Motor neuron (in vitro differentiated cells): Measurements from ENCODE around the gene ZNF438. TPM values are rescaled to one million over a fixed set of nuclear protein-coding genes. Genes with fewer than 3 reads are reported as not detected.
"Not testable (repeated sequence)": the region's sequence is repeated elsewhere in the genome, so short reads cannot be mapped to it uniquely, and the experiment has no call there.

Experiments
- ATAC-seq, 8 experiments: fragments of 200-7000 bp; cut with Tn5 transposase; replicated peaks in 6 of 8; 2 replicates each; pipeline ENCODE4 v1.8.0; 2021; ENCODE audit warnings: mild to moderate bottlenecking in 8 of 8, moderate library complexity in 8 of 8
- H3K27ac ChIP-seq, 2 donors: fragments of 250-450 bp; sonication (Bioruptor Pico); 2 replicates each; pipeline ENCODE4 v1.9.0; 2021; ENCODE audit warnings: antibody characterized with exemption in 2 of 2, mild to moderate bottlenecking in 2 of 2, moderate library complexity in 1 of 2
- H3K4me1 ChIP-seq, 2 donors: fragments of 250-450 bp; sonication (Bioruptor Pico); replicated peaks in 1 of 2; 2 replicates each; pipeline ENCODE4 v1.6.1; 2021; ENCODE audit warnings: antibody characterized with exemption in 2 of 2, mild to moderate bottlenecking in 2 of 2, moderate library complexity in 1 of 2
- H3K4me3 ChIP-seq, 5 donors: fragments of 250-450 bp; sonication (Bioruptor Pico); 2 replicates each; pipeline ENCODE4 v1.9.0; 2021; ENCODE audit warnings: antibody characterized with exemption in 5 of 5, mild to moderate bottlenecking in 5 of 5, moderate library complexity in 4 of 5
- WGBS, 10 experiments: fragments of 450-650 bp; shearing (Covaris generic); methylation state at CpG; one replicate each; pipeline ENCODE4 v1.0.0; 2022; 5-methylcytosine and 5-hydroxymethylcytosine counted together
- in situ Hi-C, 9 experiments: fragments of 400-800 bp; cut with MboI; loops; one replicate each; pipeline ENCODE4 v1.15.0; 2021; ENCODE audit warnings: low sequenced_read_pairs in 9 of 9, low pct_unique_long_range_greater_than_20kb in 2 of 9; ENCODE audit not compliant: unreplicated experiment in 9 of 9
- total RNA-seq, 8 experiments: library from RNA; unstranded; fragments of 300-600 nt; gene quantifications; 2 replicates each; pipeline versions ENCODE4 v1.2.3 to v1.2.4, GENCODE V29; 2022

Gene ZNF438
- total RNA-seq, 8 experiments from 2014 or later, result 2.1 to 5.3 (median 3.8) TPM

DNA sequence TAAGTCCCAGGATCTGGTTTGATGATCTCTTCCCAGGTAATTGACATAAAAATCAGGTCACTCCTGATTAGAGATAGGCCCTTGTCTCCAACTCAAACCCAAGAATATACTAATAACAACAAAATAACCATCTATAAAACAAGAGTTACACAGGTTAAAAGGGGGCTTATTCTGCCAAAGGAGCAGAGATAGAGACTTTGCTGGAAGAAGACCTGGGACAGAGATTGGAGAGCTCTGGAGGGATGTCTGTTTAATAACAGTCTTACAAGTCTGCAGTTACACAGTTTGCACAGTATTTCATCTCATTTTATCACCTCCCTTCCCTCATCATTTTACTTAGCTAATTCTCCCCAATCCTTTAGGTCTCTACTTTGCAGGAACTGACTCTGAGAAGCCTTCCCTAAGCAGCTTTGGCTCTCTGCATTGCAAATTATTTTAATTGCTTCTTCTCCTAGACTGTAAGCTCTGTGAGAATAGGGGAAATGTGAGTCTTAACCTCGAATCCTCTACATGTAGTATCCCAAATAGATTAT, 3.7 kb upstream of the ZNF438 start:
- in situ Hi-C loops, result loop anchor here in 1 of 9 experiments (25.0 kb wide), 1 partner anchor 452 kb away; no protein-coding TSS in a partner anchor
- no peak overlapping the region for H3K4me3 ChIP-seq
- H3K27ac ChIP-seq, result no peak overlapping the region
- WGBS, 10 experiments, result 33 to 89% (median 60%) methylated on average over 1 of the region's 1 CpG; no CpG with 5 or more reads in 5 of the 10 experiments
- peaks cover 8 to 16% of the 10 kb centered on the region in 2 donors for H3K4me1 ChIP-seq
- ATAC-seq, result no peak

DNA sequence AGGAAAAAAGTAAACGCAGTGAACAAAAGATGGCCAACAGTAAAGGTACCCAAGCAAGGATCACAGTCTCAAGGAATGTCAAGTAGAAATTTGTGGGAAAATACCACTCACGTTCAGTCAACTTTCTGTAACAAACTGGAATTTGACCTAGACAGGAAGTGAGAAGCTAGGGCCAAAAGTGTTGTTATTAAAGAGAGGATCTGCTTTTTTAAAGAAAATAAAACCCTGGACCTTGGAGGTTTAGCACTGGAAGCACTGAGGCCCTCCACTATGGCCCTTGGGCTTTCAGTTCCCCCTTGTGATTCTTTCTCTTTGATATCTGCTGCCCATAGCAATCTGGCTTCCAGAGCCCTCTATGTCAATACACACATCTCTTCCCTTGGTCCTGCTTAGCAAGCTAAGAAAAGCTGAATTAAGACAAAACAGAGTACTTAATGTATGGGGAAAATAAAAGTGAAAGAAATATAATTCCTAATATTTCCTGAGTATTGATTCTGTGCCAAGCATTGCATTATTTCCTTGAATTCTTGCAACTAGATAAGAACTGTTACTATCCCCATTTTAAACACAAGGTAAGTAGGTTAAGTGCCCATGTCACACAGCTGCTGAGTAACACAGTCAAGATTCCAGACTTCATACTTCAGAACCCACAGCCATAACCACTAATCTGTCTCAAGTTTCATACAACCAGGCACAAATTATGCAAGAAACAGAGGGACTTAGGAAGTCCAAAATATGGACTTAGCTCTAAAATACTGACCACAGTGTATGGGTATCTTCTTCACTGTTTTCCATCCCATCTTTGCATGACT, 2.6 kb upstream of the ZNF438 start:
- in situ Hi-C loops, result loop anchor here in 1 of 9 experiments (25.0 kb wide), 1 partner anchor 453 kb away; no protein-coding TSS in a partner anchor
- H3K27ac ChIP-seq, result no peak overlapping the region
- no peak overlapping the region for H3K4me3 ChIP-seq
- ATAC-seq, result no peak
- WGBS, 10 experiments, result 44 to 100% (median 91%) methylated on average over 1 to 2 of the region's 2 CpGs; no CpG with 5 or more reads in 2 of the 10 experiments
- peaks cover 17 to 24% of the 10 kb centered on the region in 2 donors for H3K4me1 ChIP-seq

DNA sequence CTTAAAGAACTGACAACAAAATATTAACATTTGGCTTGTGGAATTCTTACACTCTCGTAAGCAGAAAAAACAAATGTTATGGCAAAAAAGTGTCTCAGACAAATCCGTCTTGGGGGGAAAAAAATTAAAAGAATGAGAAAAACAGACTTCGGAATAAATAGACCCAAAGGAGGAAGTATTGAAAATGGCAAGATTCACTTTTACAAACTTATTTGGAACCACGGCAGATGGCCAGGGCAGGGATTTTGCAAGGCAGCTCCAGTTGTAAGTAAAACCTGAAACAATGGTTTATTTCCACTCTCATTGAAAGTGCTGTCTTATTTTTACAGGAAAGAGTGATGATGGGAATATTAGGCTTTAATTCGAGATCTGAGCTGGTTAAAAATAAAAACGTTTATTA, 1.5 kb upstream of the ZNF438 start:
- no peak overlapping the region for H3K27ac ChIP-seq
- in situ Hi-C loops, result loop anchor here in 1 of 9 experiments (25.0 kb wide), 1 partner anchor 454 kb away; no protein-coding TSS in a partner anchor
- no peak overlapping the region for H3K4me3 ChIP-seq
- peaks cover 17 to 24% of the 10 kb centered on the region in 2 donors for H3K4me1 ChIP-seq
- ATAC-seq, result no peak
- WGBS, 10 experiments, result 35 to 98% (median 87%) methylated on average over 4 to 6 of the region's 6 CpGs

DNA sequence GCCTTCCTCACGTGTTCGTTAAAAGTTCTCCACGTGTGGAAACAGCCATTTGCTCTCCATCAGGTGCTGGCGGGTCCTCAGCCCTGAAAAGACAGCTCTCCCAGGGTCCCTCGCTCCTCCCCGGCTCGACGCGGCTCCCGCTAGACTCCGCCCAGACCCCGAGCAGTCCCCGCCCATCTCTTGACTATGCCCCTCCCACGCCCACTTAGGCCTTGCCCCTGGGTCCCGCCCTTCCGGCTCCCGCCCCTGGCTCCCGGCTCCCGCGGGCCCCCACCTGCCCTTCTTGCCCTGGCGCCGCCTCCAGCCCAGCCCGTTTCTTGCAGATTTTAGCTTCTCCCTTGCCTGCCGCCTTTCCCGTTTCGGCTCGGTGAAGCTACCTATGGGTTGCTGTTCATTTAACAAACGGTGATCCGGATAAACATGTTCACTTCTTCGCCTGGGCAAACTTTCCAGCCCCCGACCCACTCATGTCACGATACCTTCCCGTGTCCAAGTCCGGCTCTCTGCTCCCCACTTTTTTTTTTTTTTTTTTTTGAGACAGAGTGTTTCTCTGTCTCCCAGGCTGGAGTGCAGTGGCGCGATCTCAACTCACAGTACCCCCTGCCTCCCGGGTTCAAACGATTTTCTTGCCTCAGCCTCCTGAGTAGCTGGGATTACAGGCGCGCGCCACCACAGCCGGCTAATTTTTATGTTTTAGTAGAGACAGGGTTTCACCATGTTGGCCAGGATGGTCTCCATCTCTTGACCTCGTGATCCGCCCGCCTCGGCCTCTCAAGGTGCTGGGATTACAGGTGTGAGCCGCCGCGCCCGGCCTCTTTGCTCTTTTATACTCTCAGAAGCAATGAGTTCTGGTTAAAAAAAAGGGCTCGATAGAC, 830 bp upstream of the ZNF438 start:
- Histone ChIP-seq H3K27ac (peak overlapping the region; percentile 94 to 99), H3K4me3 (peak overlapping the region; percentile 48 to 67 (median 56)), H3K4me1 (peaks cover 17 to 24% of the 10 kb centered on the region in 2 donors)
- WGBS, 10 experiments, result 33 to 100% (median 66%) methylated on average over 2 to 24 of the region's 51 CpGs
- in situ Hi-C loops, result loop anchor here in 1 of 9 experiments (25.0 kb wide), 1 partner anchor 455 kb away; no protein-coding TSS in a partner anchor
- peak; percentile 66 to 85 (median 84) for ATAC-seq

DNA sequence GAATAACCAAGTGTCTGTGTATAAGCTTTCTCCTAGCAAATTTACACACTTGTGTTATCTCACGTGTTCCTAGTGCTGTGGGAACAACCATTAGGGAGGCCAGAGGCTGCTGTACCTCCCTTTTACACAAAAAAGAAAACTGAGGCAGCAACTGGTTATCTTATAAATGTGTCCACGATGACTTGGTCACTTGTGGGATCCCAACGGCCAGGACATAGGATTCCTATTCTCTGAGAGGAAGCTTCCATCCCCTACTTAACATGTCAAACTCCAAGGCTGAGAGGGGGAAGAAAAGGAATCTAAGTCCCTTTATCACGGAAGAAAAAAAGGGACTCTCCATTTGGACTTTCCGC, 484 bp downstream of the ZNF438 start:
- peak overlapping the region; percentile 48 to 67 (median 56) for H3K4me3 ChIP-seq

DNA sequence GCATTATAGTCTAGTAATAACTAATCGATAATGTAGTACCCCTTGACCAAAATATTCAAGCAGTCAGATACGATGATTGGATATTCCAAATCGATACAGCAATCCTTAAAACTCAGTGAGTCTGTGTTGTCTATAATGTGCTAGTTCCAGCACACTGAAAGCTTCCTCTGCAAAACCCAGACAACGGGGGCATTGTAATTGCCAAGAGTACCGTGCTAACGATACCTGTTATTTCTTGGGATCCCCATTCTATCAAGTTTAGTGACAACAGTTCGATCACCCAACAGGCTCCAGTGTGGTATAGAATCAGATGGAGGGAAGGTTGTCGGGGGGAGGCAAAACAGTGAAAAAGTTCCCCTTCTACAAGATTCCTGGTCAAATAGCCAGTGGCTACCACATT, 865 bp downstream of the ZNF438 start:
- no peak for ATAC-seq
- Histone ChIP-seq H3K4me1 (peaks cover 16 to 17% of the 10 kb centered on the region in 2 donors), H3K27ac (peak overlapping the region; percentile 94 to 99), H3K4me3 (peak overlapping the region; percentile 48 to 67 (median 56))
- in situ Hi-C loops, result loop anchor here in 1 of 9 experiments (25.0 kb wide), 1 partner anchor 457 kb away; no protein-coding TSS in a partner anchor
- WGBS, 10 experiments, result 46 to 82% (median 53%) methylated on average over 3 to 8 of the region's 8 CpGs; no CpG with 5 or more reads in 1 of the 10 experiments

More for the DNA sequence above, 484 bp downstream of the ZNF438 start:
- peak overlapping the region; percentile 94 to 99 for H3K27ac ChIP-seq
- peaks cover 17 to 19% of the 10 kb centered on the region in 2 donors for H3K4me1 ChIP-seq
- in situ Hi-C loops, result loop anchor here in 1 of 9 experiments (25.0 kb wide), 1 partner anchor 456 kb away; no protein-coding TSS in a partner anchor
- ATAC-seq, result no peak
- WGBS, 10 experiments, result 0 to 43% (median 10%) methylated on average over 1 to 4 of the region's 5 CpGs; no CpG with 5 or more reads in 3 of the 10 experiments

DNA sequence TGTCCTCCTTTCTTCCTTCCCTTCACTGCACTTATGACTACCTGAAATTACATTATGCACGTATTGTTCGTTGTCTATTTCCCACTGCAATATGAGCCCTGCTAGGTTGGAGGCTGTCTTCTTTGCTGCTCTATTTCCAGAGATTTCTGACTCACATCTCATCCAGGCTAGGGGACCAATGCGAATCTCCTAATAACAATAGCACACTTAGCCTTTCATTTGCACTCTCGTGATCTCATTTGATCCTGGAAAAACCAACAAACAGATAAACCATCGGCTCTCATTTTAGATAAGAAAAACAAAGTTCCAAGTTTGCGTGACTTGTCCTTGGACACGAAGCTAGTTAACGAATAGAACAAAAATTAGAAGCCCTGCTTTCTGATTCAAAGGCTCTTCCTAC, 1.4 kb downstream of the ZNF438 start:
- Histone ChIP-seq H3K4me3 (peak overlapping the region in 1 of 5 donors; percentile 56), H3K4me1 (peaks cover 16 to 17% of the 10 kb centered on the region in 2 donors), H3K27ac (no peak overlapping the region)
- ATAC-seq, result no peak
- WGBS, 10 experiments, result 30 to 100% (median 62%) methylated on average over 2 to 8 of the region's 8 CpGs
- in situ Hi-C loops, result loop anchor here in 1 of 9 experiments (25.0 kb wide), 1 partner anchor 457 kb away; no protein-coding TSS in a partner anchor

DNA sequence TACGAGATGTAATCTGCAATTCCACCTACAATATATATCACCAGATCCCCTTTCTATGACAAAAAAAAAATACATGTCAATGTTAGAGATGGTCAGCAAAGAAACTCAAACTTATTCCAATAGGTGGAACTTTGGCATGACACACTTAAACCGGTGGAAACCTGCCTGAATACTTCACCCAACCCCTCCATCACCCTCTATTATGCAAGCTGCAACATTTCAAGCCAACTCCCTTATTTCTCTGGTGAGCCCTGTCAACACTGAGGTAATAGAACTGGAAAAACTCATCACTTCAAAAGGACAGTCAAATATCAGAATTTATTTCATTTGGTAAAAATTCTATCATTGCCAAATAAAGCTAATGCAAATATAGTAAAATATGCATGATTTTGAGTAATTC, 3.6 kb downstream of the ZNF438 start:
- in situ Hi-C loops, result loop anchor here in 1 of 9 experiments (25.0 kb wide), 1 partner anchor 459 kb away; no protein-coding TSS in a partner anchor
- H3K4me3 ChIP-seq, result no peak overlapping the region
- H3K4me1 ChIP-seq, result peaks cover 16 to 17% of the 10 kb centered on the region in 2 donors
- H3K27ac ChIP-seq, result no peak overlapping the region
- ATAC-seq, result peak in 2 of 8 experiments; percentile 24 to 34
- 10 to 100% (median 82%) methylated on average over 1 to 2 of the region's 2 CpGs for WGBS, 10 experiments

DNA sequence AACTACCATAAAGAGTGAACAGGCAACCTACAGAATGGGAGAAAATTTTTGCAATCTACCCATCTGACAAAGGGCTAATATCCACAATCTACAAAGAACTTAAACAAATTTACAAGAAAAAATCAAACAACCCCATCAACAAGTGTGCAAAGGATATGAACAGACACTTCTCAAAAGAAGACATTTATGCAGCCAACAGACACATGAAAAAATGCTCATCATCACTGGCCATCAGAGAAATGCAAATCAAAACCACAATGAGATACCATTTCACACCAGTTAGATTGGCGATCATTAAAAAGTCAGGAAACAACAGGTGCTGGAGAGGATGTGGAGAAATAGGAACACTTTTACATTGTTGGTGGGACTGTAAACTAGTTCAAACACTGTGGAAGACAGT, 5.4 kb downstream of the ZNF438 start:
- in situ Hi-C loops, result loop anchor here in 1 of 9 experiments (25.0 kb wide), 1 partner anchor 461 kb away; no protein-coding TSS in a partner anchor
- no CpG with 5 or more reads among the region's 1 CpG for WGBS, 10 experiments

DNA sequence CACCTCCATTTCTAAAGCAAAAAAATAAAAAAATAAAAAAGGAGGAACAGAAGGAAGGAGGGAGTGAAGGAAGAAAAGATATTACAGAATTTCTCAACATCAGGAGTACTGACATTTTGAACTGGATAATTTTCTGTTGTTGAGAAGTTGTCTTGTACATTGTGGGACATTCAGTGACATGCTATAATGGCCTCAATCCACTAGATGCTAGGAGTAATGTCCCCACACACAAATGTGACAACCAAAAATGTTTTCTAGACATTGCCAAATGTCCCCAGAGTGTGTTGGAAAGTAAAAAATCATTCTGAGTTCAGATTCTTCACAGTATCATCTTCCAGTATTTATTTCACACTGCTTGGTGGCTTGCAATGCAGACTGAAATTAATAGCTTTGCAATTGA, 6.5 kb downstream of the ZNF438 start:
- Histone ChIP-seq H3K4me3 (no peak overlapping the region), H3K4me1 (peaks cover 6 to 7% of the 10 kb centered on the region in 2 donors), H3K27ac (no peak overlapping the region)
- ATAC-seq, result no peak
- in situ Hi-C loops, result loop anchor here in 1 of 9 experiments (25.0 kb wide), 1 partner anchor 462 kb away; no protein-coding TSS in a partner anchor

More for the DNA sequence above, 5.4 kb downstream of the ZNF438 start:
- not testable (repeated sequence) for H3K27ac ChIP-seq, H3K4me3 ChIP-seq, ATAC-seq
- peaks cover 16 to 17% of the 10 kb centered on the region in 2 donors for H3K4me1 ChIP-seq

DNA sequence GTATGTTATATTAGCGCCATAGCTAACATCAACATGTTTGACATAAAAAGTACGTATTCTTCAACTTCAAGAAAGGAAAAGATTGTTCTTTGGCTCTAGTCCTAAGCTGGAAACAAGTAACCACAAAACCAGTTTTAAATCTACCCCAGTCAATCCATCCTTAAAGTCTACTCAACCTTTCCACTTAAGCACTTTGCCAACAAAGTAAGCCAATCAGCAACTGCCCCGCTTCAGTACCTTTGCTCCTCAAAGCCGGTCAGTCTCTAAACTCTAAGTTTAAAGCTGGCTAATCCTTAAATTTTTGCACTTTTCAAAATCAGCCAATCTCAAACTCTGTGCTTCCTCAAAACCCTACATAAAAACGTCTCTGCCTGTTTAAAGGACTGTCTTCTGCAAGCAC, 8.1 kb downstream of the ZNF438 start:
- in situ Hi-C loops, result no loop called here
- no peak for ATAC-seq
- Histone ChIP-seq H3K27ac (no peak overlapping the region), H3K4me3 (no peak overlapping the region), H3K4me1 (peaks cover 8 to 10% of the 10 kb centered on the region in 2 donors)
- 78 to 100% (median 98%) methylated on average over 2 to 5 of the region's 5 CpGs for WGBS, 10 experiments

DNA sequence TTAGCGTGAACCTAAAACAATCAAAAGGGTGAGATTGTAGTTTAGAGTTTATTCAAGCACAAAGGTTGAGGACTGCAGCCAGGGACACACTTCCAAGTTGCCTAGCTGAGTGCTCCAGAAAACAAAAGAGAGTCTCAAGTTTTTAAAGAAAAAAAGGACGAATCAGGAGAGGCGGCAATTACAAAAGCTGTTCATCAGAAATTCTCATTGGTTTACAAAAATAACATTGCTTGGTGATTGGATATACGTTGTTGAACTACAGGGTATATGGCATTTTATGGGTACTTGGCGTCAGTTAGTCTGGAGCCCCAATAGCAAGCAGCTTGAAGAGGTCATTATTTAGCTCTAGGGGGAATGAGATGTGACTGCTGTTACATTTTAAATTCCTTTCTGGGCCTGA, 11.5 kb downstream of the ZNF438 start:
- no peak overlapping the region for H3K27ac ChIP-seq
- peaks cover 8 to 10% of the 10 kb centered on the region in 2 donors for H3K4me1 ChIP-seq
- 58 to 87% (median 79%) methylated on average over 1 to 5 of the region's 5 CpGs for WGBS, 10 experiments
- no peak for ATAC-seq
- in situ Hi-C loops, result no loop called here
- H3K4me3 ChIP-seq, result no peak overlapping the region
